SK-MEL-5 (cell line): ENCODE measurements around the gene NUCB2. TPM values are rescaled to one million over a fixed set of nuclear protein-coding genes. Genes with fewer than 3 reads are reported as not detected.

Experiments
- DNase-seq: peaks from one replicate; pipeline ENCODE4 v3.0.0-alpha.2; 2016; ENCODE audit warnings: low read depth, low spot score
- in situ Hi-C: cut with HindIII; loops from 2 replicates; pipeline ENCODE4 v1.10.0; 2016; ENCODE audit warnings: low sequenced_read_pairs, high pct_unique_total_duplicates, low pct_unique_long_range_greater_than_20kb
- total RNA-seq: library from RNA; depleted of rRNA; stranded (reverse); fragments of >200 nt; shearing (Covaris generic); gene quantifications from 2 replicates; pipeline ENCODE4 v1.2.3, GENCODE V29; 2014; rRNA removed

Gene NUCB2
- total RNA-seq, 1 experiment from 2014 or later = 32.5 TPM

DNA sequence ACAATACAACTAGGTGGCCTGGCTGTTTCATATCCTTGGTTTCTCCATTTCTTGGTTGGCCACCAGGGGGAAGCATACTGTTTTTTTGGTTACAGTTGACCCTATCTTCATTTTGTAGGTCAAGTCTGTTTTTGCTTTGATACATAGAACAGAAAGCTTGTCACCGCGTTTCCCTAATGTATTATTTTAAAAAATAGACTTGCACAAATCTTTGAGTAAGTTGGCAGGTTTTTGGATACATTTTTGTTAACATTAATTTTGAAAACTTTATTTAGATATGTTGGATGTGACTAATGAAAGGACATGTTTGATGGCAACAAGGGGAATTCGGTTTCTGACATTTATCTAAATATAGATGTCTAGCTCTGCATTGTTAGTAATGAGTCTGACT, 78.1 kb downstream of the NUCB2 start:
- peak; percentile 85 for DNase-seq
- in situ Hi-C loops = no loop called here

DNA sequence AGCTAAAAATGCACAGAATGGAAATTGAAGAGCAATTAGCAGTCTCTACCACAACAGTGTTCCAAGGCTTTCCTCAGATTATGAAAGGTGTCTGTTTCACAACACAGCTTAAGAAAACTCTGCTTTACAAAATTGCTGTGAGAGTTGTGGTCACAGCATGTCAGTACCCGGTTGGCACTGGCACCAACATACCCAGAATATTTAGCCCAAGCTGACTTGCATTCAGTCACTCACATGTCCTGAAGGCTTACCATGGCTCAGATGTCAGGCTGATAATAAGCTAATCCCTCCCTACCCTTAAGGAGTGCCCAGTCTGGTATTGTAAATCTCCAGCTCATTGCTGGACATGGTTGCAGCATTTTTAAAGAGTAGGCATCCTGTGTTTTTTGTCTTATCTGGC, 90.0 kb downstream of the NUCB2 start:
- in situ Hi-C loops = no loop called here
- no peak for DNase-seq

GRCh38 chr11:17368551-17368950, 92.0 kb downstream of the NUCB2 start:
- in situ Hi-C loops = no loop called here
- DNase-seq = no peak

GRCh38 chr11:17369094-17369493, 92.6 kb downstream of the NUCB2 start:
- in situ Hi-C loops = no loop called here
- DNase-seq = no peak

DNA sequence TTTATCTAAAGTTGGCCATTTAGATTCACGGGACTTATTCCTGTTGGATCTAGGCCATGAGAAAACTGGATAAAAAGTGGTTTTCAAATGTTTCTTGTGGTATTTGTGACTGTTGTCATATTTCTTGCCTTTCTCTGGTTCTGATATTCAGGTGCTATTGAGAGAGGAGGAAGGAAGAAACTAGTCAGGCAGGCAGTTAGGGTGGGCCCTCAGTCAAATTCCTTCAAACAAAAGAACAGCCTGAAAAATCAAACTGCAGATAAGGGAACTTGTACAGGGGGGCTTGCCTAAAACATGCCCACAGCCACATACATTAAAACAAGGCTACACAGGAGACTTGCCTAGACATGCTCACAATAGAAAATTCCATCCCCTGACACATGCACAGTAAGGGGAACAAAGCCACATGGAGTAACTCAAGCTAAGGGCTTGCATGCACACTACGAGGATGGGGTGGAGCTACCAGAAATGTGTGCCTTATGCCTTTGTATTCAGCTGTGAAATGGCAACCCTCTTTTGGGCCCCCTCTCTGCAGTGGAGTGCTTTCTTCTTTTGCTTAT, 93.2 kb downstream of the NUCB2 start:
- in situ Hi-C loops = no loop called here
- DNase-seq = no peak

GRCh38 chr11:17371614-17372013, 95.1 kb downstream of the NUCB2 start:
- no peak for DNase-seq
- in situ Hi-C loops = no loop called here

DNA sequence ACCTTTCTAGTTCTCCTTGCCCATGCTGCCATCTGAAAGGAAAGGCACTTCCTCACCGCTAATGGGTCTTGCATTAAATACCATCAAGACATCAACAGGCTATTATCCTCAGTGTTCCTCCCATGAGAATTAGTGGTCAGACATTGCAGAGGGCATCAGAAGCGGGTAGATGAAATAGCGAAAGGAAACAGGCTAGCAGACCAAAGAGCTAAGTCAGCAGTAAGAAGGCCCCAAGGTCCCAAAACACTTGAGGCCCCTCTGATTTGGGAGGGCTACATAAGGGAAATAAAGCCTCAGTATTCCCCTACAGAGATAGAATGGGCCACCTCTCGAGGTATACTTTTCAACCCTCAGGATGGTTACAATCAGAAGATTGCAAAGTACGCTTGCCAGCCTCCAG, 99.0 kb downstream of the NUCB2 start:
- in situ Hi-C loops = no loop called here
- DNase-seq = no peak

DNA sequence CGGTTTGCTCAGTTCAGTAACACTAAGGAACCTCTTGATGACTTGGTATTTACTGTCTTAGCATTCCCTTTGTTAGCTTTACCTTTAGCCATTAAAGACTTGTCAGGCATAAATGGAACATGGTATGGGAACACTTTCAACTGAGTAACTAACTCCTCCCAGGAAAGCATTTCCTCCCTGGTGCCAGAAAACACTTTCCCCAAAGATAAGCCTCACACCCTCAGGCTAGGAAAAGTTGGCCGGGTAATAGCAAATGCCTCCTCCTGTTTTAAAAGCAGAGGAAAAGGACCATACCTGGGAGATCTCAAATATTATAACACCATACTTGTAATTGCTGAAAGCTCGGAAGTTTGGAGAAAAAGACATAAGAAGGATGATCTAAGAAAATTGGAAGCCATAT, 100.0 kb downstream of the NUCB2 start:
- in situ Hi-C loops = no loop called here
- no peak for DNase-seq

- in situ Hi-C loops = no loop called here
- no peak for DNase-seq
Observed at GRCh38 chr11:17378655-17379054, 102.1 kb downstream of the NUCB2 start.

DNA sequence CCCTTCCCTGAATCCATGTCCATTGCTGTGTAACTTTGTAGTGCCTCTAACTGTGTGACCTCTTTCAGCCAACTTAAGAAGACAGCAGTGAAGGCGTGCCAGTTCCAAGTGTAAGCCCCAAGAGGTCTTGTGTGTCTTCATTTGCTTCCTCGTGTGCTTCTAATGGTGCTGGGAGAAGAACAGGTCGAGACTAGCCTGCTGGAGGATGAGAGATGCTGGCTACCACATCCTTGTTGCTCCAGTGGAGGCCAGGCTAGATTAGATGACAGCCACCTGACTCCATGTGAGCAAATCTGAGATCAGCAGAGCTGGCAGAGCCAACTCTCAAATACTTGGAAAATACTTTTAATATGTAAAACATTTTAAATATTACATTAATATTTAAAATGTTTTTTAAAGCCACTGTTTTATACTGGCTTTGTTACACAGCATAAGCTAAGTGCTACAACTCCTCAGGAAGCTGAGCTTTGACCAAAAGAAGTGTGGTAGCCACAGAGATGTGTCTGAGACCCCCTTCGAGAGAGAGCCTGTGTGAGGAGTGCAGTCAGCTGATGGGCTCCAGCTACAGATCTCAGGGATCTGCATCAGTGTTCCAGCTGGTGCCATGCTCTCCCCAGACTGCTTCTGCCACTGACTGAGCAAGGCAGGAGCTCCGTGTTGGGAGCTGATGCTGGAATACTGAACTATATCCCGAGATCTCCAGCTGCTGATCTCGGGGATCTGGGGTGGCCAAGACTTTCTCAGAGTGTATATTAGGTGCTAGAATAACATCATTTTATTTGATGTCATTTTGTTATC, 103.0 kb downstream of the NUCB2 start:
- DNase-seq = no peak
- in situ Hi-C loops = no loop called here

GRCh38 chr11:17381156-17381555, 104.6 kb downstream of the NUCB2 start:
- no peak for DNase-seq
- in situ Hi-C loops = no loop called here

Other genes starting within 250 kb of the NUCB2 start
- gene RPS13, start 199.1 kb upstream of the NUCB2 start, total RNA-seq = 1,374 and 1,678 TPM in 2 replicates
- gene PIK3C2A, start 68.8 kb upstream of the NUCB2 start, total RNA-seq = 42.7 and 47.5 TPM in 2 replicates
- 5.7 and 6.6 TPM in 2 replicates for gene NCR3LG1, start 75.1 kb downstream of the NUCB2 start, total RNA-seq
- not detected in 2 replicates for gene KCNJ11, start 111.9 kb downstream of the NUCB2 start, total RNA-seq
- 0.32 TPM in 1 of 2 replicates, not detected in the other for gene ABCC8, start 200.1 kb downstream of the NUCB2 start, total RNA-seq